Fibroblast of lung (primary cell): ENCODE data around the gene DNAH10. TPM values are rescaled to one million over a fixed set of nuclear protein-coding genes. Genes with fewer than 3 reads are reported as not detected.

Experiments used
- DNase-seq, 2 donors: peaks; one replicate each; pipeline versions ENCODE4 v3.0.0 to v3.0.0-alpha.2; 2010; ENCODE audit warnings: low read depth in 2 of 2
- H2AFZ ChIP-seq: 2 replicates; pipeline ENCODE4 v1.5.1; 2012; ENCODE audit warnings: low read length, control low read depth, inconsistent platforms
- H3K27ac ChIP-seq: 2 replicates; pipeline ENCODE4 v1.5.1; 2011; ENCODE audit warnings: low read length, control low read depth; ENCODE audit not compliant: insufficient read depth
- H3K27me3 ChIP-seq: 2 replicates; pipeline ENCODE4 v1.5.1; 2011; ENCODE audit warnings: mild to moderate bottlenecking, low read length; ENCODE audit not compliant: control insufficient read depth, insufficient read depth
- H3K36me3 ChIP-seq: 2 replicates; pipeline ENCODE4 v1.5.1; 2011; ENCODE audit warnings: low read length; ENCODE audit not compliant: control insufficient read depth, insufficient read depth
- H3K4me1 ChIP-seq: 2 replicates; pipeline ENCODE4 v1.5.1; 2011; ENCODE audit warnings: low read length; ENCODE audit not compliant: control insufficient read depth, insufficient read depth; ENCODE audit errors: extremely low read depth
- H3K4me2 ChIP-seq: 2 replicates; pipeline ENCODE4 v1.5.1; 2011; ENCODE audit warnings: low read length, control low read depth; ENCODE audit not compliant: insufficient read depth; ENCODE audit errors: extremely low read depth
- H3K4me3 ChIP-seq, 4 experiments: fragments of 200-600 bp in 1 of 4; sonication (generic) in 1 of 4; replicated peaks in 1 of 4; 2 replicates each; pipeline ENCODE4 v1.5.1; 2011 to 2016; ENCODE audit warnings: low read length in 4 of 4, low read depth in 3 of 4, mild to moderate bottlenecking in 3 of 4, control low read depth in 2 of 4, inconsistent platforms in 1 of 4, mixed read lengths in 1 of 4; ENCODE audit not compliant: insufficient read depth in 1 of 4; ENCODE audit errors: control extremely low read depth in 1 of 4
- H3K79me2 ChIP-seq: 2 replicates; pipeline ENCODE4 v1.5.1; 2012; ENCODE audit warnings: mild to moderate bottlenecking, low read length, inconsistent platforms; ENCODE audit not compliant: control insufficient read depth, insufficient read depth
- H3K9ac ChIP-seq: 2 replicates; pipeline ENCODE4 v1.5.1; 2011; ENCODE audit warnings: mild to moderate bottlenecking, low read length, control low read depth; ENCODE audit not compliant: insufficient read depth
- H3K9me3 ChIP-seq: 2 replicates; pipeline ENCODE4 v1.5.1; 2012; ENCODE audit warnings: low read depth, low read length; ENCODE audit not compliant: control insufficient read depth, insufficient read depth
- H4K20me1 ChIP-seq: 2 replicates; pipeline ENCODE4 v1.5.1; 2011; ENCODE audit warnings: low read length; ENCODE audit not compliant: control insufficient read depth, insufficient read depth; ENCODE audit errors: extremely low read depth
- CTCF ChIP-seq, 2 donors: IDR thresholded peaks in 1 of 2; conservative IDR thresholded peaks in 1 of 2; 1 replicate in 1 of 2; 2 replicates in 1 of 2; pipeline ENCODE4 v1.5.1; 2011 to 2012; ENCODE audit warnings: low read length in 2 of 2, control low read depth in 1 of 2, inconsistent platforms in 1 of 2, low read depth in 1 of 2, mild to moderate bottlenecking in 1 of 2
- EZH2 ChIP-seq: IDR thresholded peaks from 2 replicates; pipeline ENCODE4 v1.5.1; 2012; ENCODE audit warnings: low read length, control low read depth, mild to moderate bottlenecking; ENCODE audit errors: missing control alignments
- polyA plus RNA-seq, 2 donors: library from polyadenylated mRNA; depleted of rRNA in 1 of 2; stranded (reverse) in 1 of 2; unstranded in 1 of 2; fragments of >200 nt; gene quantifications; 2 replicates each; pipeline ENCODE4 v1.2.1, GENCODE V29; 2011 to 2012; ENCODE audit warnings: missing spikeins in 1 of 2
- total RNA-seq: library from RNA; depleted of rRNA; stranded (reverse); fragments of >200 nt; gene quantifications from 2 replicates; pipeline ENCODE4 v1.2.1, GENCODE V29; 2014

The DNAH10 gene
- total and polyA plus RNA-seq, 2 donors (not counting 1 experiment from before 2014, with no cell fraction given): 0.06 to 0.33 TPM

GRCh38 chr12:123936471-123936870 is 174.4 kb downstream of the DNAH10 start:
- H2AFZ ChIP-seq: no peak overlapping the region
- H3K36me3 ChIP-seq: peaks cover 2% of the 10 kb centered on the region
- no peak overlapping the region for H3K27ac ChIP-seq
- no peak overlapping the region for H3K4me3 ChIP-seq
- no peaks in the 10 kb centered on the region for H4K20me1 ChIP-seq
- no peak for DNase-seq
- no peak for TF ChIP-seq EZH2
- TF ChIP-seq CTCF (conservative IDR thresholded peaks at IDR 0.05 in 1 of 2, IDR thresholded peaks at IDR 0.05 in 1 of 2; ENCODE audit: low read depth in 1 of 2, low read length in 2 of 2): no peak
- no peak overlapping the region for H3K4me2 ChIP-seq
- no peaks in the 10 kb centered on the region for H3K27me3 ChIP-seq
- no peaks in the 10 kb centered on the region for H3K4me1 ChIP-seq
- no peaks in the 10 kb centered on the region for H3K79me2 ChIP-seq
- H3K9me3 ChIP-seq: no peaks in the 10 kb centered on the region
- no peak overlapping the region for H3K9ac ChIP-seq

GRCh38 chr12:123936956-123937706 is 175.0 kb downstream of the DNAH10 start:
- Histone ChIP-seq H4K20me1 (no peaks in the 10 kb centered on the region), H3K4me1 (no peaks in the 10 kb centered on the region), H3K4me3 (no peak overlapping the region), H3K9ac (no peak overlapping the region), H3K36me3 (peaks cover 2% of the 10 kb centered on the region), H2AFZ (no peak overlapping the region), H3K4me2 (no peak overlapping the region), H3K27me3 (no peaks in the 10 kb centered on the region), H3K9me3 (no peaks in the 10 kb centered on the region), H3K27ac (no peak overlapping the region), H3K79me2 (no peaks in the 10 kb centered on the region)
- DNase-seq: no peak
- TF ChIP-seq EZH2: no peak
- TF ChIP-seq CTCF (conservative IDR thresholded peaks at IDR 0.05 in 1 of 2, IDR thresholded peaks at IDR 0.05 in 1 of 2; ENCODE audit: low read depth in 1 of 2, low read length in 2 of 2): no peak

- peak in 1 of 2 donors; percentile 25 for DNase-seq
- Histone ChIP-seq H3K4me1 (no peaks in the 10 kb centered on the region), H3K27ac (no peak overlapping the region), H3K4me3 (no peak overlapping the region), H2AFZ (no peak overlapping the region), H3K9ac (no peak overlapping the region), H3K9me3 (no peaks in the 10 kb centered on the region), H3K27me3 (no peaks in the 10 kb centered on the region), H3K4me2 (no peak overlapping the region), H3K79me2 (no peaks in the 10 kb centered on the region), H4K20me1 (no peaks in the 10 kb centered on the region), H3K36me3 (peaks cover 2% of the 10 kb centered on the region)
- TF ChIP-seq EZH2 (no peak), CTCF (conservative IDR thresholded peaks at IDR 0.05 in 1 of 2, IDR thresholded peaks at IDR 0.05 in 1 of 2; ENCODE audit: low read depth in 1 of 2, low read length in 2 of 2) (no peak)
Observed at GRCh38 chr12:123937707-123938591, 175.8 kb downstream of the DNAH10 start.
